NCI-H2196 (cell line): ENCODE data around the gene HOXD10.

Experiments
- DNase-seq: peaks from one replicate; lab custom pipeline; 2025; ENCODE audit not compliant: unreplicated experiment; lab: John Stamatoyannopoulos, UW

Gene HOXD10

DNA sequence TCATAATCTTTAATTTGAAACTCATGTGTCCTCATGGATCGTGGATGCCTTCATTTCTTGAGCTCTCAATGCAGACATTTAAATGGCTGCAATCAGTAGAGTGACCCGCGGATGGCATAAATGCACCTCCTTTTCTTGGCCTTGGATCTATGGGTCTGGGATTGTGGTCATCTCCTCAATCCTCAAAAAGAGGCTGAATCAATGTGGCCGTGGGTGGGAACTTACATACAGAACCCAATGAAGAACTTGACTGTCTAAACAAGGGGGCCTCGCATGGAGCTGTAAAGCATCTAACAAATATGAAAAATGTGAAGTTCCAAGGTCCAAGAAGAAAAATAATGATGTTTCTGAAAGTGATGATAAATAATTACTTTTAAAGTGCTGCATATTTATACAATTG lies 21.2 kb upstream of the HOXD10 start:
- DNase-seq = no peak

DNA sequence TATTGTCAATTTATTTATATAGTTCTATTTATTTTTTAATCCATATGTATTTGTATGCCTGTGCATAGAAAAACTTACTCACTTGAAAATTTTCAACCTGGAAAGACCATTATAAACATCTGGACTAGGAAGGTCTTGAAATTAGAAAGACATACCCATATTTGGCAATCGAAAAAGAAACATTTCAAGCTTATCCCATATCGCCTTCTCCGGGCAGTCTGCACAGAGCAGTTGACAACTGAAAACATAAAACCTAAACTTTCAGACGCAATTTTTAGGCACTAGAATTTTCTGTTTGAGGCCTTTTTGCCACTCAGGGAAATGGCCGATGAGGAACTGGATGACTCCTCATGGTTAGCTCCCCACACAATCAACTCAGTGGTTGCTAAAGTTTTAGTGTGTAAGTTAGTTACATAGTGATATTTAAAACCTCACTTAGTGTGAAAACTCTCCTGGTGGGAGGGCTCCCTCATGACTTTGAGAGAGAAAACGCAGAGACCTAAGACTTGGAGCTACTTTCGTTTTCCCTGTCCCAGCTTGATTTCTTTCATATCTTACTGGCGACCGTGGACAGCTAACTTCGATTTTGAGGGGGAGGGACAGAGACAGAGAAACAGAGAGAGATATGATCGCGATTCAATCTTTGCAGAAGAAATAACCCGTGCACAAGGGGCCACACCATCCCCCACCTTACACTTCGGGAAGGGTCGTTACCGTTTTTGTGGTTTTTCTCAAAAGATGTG lies 20.2 kb upstream of the HOXD10 start:
- DNase-seq = peak; percentile 41

DNA sequence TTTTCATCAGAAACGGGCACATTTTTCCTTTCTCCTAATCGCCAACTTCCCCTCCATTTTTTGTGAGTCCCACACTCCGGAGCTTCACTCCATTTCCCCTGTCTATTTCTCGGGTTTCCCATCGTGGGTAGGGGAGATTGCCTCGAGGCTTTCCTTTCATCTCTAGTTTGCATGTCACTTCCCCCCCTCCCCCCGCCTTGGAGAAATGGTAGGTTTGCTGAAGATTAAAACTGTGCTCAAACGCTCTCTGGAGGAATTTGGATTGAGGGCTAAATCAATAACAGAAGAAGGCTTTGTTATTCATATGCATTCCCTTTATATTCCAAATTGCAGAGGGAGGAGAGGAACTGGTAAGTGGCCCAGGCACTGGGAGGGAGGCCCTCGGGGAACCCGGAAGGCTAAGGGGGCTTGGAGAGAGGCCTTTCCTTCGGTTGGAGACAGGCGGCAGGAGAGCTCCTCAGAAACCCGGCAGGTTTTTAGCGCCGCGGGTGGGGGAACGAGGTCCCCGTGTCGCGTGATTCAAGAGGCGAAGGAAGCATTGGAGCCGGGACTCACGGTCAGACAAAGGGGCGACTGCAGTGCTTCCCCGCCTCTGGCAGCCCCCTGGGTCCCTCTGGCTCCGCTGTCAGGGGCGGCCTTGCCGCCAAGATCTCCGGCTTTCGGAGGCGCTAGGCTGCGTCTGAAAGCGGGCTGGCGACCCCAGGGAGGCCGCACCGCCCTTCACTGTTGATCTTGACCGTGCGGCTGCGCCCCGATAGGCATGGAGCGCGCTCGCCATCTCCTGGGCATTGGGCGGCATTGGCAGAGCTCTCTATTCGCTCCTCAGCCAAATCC lies 19.4 kb upstream of the HOXD10 start:
- DNase-seq = peak; percentile 90

DNA sequence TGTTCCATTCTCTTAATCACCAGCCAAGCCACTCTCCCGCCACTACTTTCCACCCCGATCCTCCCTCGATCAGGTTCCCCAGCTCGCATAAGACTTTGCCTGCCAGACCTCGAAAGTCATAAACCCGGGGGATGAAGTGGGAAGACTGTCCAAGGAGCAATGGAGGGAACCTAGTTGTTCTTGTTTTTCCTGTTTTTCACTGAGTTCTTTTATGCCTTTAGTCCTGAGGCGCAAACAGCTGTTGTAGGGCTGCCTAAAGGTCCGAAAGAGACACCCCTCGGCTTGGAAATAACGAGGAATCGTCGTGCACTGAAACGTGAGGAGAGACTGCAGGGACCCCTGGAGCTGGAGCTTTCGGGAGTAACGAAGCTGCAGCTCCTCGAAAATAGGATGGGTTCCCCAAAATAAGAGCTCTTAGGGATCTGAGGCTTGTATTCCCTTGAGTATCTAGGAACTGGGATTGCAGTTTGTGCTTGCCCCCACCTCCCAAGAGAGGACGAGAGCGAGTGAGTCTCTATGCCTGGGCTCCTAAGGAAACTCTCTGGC lies 18.7 kb upstream of the HOXD10 start:
- DNase-seq = no peak

DNA sequence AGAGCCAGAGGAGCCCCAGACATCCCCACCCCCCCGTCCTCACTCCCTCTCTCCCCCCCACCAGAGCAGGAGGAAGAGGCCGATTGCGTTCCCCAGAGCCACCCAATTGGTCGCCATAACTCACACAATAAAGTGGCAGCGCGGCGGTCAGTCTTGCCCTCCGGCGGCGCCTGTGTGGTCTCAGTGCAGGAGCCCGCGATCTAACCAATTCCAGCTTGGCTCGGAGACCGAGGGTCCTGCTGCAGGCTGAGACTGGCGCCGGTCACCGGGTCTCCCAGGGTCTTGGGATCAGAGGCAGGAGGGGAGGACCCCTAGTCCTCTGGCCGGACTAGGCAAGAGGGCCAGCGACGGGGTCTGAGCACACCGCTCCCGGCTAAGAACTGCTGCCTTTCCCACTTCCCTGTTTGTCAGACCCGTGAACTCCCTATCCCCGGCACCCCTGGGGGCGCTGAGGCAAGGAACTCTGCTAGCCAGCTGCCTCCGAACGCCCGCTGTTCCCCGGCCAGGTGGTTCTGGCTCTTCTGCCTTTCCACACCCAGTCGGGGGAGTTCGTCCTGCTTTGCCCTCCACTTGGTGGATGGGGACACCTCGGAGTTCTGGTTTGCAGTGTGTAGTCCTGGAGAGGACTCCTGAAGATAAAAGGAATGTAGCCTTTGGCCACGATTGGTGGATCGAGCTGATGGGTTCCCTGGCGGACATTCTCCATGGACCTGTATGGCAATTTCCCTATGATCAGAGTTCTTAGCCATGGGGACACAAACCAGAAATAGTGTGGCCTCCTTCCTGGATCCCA lies 18.0 kb upstream of the HOXD10 start:
- DNase-seq = no peak

DNA sequence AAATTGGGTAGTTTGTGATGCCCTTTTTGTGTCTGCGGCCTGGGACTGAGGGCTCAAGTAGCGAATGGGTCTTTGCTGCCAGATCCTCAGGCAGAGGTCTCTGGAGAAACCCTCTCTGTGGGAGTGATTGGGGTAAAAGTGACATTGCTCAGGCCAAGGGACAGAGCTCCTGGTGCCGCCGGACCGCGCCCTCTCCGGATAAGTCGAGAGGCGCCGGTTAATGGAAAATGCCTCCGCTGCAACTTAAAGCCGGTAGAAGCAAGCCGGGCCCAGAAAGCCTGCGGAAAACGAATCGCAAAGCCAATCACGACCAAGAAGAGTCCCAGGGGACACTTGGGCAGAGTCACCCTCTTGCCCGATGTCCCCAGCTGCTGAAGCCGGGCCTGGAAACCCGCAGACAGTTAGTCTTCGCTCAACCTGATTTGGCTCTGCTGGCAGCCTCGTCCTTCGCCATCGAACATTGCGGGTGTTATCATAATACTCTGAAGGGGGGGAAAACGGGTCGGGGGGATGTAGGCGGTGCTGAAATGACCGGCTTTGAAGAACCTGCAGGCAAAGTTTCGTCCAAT lies 17.3 kb upstream of the HOXD10 start:
- no peak for DNase-seq

DNA sequence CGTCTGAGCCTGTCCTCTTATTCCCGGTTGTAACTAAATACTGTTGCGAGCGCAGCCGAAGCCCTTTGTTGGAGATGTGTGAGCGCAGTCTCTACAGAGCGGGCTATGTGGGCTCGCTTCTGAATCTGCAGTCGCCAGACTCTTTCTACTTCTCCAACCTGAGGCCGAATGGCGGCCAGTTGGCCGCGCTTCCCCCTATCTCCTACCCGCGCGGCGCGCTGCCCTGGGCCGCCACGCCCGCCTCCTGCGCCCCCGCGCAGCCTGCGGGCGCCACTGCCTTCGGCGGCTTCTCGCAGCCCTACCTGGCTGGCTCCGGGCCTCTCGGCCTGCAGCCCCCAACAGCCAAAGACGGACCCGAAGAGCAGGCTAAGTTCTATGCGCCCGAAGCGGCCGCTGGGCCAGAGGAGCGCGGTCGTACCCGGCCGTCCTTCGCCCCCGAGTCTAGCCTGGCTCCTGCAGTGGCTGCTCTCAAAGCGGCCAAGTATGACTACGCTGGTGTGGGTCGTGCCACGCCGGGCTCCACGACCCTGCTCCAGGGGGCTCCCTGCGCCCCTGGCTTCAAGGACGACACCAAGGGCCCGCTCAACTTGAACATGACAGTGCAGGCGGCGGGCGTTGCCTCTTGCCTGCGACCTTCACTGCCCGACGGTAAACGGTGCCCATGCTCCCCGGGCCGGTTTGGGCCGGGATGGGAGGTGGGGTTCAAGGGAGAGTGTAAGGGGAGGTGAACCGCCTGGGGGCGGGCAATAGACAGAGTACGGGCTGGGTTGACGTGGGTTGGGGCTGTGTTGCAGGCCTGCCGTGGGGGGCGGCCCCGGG lies 16.6 kb upstream of the HOXD10 start, which contains the start of gene HOXD12:
TSS of gene HOXD12 (plus strand) at position 68 of the 819 bp plus-strand sequence. CDS start at position 75, 7 bp downstream.
- DNase-seq = no peak

DNA sequence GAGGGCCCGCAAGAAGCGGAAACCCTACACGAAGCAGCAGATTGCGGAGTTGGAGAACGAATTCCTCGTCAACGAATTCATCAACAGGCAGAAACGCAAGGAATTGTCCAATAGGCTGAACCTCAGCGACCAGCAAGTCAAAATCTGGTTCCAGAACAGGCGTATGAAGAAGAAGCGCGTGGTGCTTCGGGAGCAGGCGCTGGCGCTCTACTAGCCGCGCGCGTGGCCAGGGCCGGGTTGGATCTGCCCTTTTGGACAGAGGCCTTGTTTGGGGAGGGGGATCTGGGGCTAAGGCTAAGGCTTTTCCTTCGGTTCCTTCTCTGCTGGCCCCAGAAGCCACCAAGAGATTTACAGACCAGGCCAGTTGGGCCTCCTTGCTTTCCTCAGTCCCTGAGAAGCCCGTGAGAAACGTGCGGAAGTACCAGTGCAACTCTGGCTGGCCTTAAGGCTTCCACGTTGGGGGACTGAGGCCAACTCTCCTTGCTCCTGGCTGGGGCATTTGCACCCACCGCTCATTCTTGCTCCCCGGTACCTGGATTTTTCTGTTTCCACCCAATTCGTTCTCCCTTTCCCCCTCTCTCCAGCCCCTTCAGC lies 15.9 kb upstream of the HOXD10 start:
- no peak for DNase-seq

DNA sequence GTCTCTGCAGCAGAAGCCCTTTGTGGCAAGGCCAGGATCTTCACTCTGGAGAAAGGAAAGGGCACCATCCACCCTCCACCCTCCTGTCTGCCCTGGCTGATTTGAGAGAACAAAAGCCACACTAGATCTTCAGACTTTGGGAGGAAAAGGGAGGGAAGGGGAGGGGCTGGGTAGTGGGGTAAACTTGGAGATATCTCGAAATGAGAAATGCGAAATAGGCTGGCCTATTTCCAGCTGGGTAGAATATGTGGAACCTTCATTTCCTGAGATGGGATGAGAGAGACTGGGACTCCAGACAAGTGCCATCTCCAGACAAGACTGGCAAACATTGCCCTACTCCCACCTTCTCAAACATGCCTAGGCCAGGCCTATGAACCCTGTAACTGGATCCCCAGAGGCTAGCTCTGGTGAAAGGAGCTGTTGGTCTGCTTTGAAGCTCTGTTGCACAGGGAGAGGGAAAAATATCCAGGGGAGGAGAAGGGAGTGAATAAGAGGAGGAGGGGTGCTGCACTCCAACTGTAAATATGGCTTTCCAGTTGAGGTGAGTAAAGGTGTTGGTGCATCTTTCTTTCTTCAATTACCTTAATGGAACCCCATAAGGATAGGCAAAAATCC lies 15.3 kb upstream of the HOXD10 start:
- DNase-seq = peak; percentile 58

DNA sequence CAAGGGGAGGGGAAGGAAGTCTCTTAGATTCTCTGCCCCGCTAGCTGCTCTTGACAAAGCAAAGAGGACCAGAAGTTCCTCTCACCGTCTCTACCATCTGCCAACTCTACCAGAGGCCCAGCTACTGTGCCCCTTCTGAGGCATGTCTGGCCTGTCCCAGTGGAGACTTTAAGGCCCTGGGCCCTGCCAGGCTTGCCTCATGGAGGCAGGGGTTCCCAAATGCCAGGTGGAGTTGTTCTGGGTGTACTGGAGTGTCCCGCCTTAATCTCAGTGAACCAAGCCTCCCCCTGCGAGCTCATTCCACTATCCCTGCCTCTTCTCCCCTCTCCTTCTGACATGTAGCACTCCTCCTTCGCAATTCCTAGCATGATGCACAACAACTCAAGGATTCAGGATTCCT lies 14.7 kb upstream of the HOXD10 start:
- DNase-seq = no peak

DNA sequence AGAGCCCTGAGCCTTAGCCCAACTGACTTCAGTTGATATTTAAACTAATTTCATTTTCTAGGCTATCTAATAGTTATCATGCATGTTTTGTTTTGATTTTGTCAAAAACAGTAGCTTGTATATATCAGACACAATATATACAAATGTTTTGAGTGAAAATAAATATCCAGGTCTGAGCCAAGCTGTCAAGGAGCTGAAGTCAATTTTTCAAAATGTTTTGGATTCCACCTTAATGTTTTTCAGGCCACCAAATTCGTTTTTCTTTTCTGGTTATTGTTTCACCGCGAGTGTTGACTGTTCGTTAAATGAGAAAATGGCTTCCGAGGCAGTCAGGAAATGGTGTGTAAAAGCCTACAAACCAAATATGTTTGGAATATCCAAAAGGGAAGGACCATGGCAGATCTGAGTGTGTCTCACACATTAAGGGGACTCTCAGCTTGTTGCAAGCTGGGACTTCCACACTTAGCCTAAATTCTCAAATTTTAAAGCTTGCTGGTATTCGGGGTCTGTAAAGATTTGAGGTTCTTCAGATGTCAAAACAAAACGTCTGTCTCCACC lies 14.2 kb upstream of the HOXD10 start:
- no peak for DNase-seq

DNA sequence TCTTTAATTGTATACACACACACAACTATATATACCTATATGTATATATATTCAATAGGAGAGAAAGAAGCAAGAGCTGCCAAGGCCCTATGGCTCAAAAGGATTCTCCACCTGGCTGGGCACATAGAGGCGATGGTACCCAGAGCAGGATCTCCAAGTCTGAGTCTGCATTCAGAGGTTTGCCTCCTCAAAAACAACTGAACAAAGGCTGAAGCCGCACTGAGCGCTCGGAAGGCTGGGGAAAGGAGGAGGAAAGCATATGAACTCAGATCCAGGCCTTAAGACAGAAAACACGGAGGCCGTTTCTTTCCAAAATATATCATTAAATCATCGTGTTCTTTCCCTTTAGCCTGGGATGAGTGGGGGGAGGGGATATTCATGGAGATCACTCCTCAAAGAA lies 13.4 kb upstream of the HOXD10 start:
- DNase-seq = no peak

DNA sequence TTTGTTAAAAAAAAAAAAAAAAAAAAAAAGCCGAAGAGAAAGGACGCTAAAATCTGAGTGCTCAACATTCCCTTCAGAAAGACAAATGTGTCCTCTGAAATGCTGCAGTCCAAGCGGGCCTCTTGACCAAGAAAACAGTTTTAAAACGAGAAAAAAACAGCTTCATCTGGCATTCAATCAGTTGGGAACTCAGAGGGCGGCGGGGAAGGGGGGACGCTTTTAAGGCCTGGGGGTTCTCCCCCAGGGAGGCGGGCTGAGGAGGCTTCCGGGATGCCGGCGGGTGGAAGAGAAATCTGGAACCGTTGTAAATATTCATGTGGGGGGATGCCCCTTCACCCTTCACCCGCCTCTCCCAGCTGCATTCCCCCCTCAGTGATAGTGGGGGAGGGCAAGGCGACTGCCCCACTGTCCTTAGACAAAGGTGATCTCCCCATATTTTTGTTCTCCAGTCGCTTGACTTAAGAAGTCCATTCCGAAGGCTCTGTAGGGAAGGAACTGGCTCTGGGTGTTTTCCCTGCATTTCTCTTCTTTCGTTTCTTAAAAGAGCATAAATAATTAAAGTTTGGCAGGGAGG lies 12.7 kb upstream of the HOXD10 start:
- DNase-seq = no peak

DNA sequence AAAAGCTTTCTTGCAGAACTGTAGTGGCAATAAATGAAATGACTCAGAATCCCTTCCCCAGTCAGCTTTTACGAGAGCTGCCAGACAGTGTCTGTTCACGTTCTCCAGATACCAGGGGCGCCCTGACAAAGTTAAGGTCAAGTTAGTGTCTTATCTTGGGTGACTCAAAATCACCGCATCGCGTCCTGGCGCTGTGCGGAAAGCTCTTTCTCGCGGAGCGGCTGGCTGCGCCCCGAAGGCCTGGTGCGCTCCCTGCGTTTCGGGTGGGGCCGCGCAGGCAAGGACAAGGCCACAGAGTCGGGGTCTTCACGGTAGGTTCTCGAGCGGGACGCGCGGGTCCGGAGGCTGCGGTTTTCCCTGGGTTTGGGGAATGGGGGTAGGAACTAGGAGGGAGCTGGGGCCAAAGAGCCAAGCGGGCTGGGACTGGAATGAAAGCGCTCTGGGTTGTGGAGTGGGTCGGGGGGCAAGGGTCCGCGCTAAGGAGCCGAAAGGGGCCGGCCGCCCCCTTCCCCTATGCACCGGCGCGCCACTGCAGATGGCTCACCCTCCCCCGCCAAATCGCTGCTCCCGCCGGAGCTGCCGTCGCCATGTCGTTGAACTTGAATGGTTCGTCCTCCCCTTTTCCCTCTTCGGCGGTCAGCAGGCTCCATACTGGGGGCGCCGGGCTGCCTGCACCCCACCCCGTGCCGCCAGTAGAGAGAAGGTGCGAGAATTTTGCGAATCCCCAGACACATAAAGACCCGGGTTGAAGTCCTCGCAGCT lies 12.1 kb upstream of the HOXD10 start:
- DNase-seq = no peak

DNA sequence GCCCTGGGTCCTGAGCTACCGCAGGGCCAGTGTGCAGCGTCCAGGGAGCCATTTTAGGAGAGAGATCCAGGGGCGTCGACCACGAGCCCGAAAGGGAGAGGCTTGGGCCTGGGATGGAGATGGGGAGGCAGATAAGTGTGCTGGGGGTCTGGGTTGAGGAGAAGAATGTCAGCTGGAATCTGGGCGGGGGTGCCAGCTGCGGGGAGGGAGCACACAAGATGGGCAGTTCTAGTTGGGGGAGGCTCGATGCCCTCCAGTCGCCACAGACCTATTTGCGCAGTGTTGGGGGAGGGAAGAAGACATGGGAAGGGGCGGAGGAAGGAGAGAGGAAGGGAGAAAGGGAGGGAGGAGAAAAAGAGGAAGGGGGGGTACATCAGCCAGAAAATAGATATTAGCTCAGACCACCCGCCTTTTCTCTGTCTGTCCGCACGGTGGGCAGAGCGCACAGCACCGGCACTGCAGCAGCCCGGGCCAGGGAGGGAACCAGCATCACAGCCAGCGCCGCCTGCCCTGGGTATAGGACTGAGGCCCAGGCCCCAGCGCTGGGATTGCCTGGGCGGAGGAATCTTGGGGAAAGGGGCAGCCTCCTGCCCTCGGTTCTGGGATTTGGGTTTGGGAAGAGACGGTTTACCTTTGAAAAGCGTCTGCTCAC lies 11.4 kb upstream of the HOXD10 start:
- DNase-seq = no peak

DNA sequence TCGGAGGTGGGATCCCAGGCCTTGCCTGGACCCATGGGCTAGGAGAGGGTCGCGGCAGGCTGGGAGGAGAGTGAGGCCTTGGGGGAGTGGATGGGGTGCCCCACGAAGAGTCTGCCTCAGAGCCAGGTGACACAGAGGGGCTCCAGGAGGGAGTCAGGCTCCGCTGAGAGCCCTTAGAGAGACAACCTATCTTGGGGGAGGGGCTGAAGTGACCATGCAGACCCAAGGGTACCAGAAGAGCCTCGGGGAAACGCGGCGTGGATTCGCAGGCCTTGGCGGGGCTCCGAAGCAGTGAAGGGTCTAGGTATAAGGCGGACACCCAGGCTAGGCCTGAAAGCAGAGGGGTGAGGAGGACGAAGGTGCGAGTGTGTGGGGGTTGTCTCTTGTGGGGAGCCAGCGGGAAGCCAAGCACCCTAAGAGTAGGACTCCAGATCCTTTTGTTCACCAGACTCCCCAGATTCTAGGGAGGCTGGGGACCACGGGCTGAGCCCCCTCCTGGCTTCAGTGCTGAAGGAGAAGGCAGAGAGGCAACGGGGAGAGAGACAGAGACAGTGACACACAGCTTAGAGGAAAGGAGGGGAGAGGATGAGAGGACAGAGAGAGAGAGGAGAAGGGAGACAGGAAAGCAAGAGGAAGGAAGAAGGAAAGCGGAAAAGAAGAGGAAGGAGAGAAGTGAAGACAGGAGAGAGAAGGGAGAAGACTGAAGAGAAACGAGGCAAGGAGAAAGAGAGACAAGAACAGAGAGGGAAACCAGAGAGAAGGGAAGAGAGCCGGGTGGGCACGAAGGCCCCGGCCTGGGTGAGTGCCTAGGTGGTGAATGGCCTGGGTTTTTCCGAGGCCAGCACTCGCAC lies 10.6 kb upstream of the HOXD10 start:
- no peak for DNase-seq
